CD4-positive, alpha-beta T cell treated with Interleukin-1 beta for 1 hour (primary cell): ENCODE results near the gene PRR7.
A peak's percentile ranks its signal among the peaks of the same experiment; 100 is the strongest.
"Not testable (repeated sequence)": the region's sequence is repeated elsewhere in the genome, so short reads cannot be mapped to it uniquely, and the experiment has no call there.

Experiments used
- DNase-seq, 2 donors: peaks; one replicate each; pipeline ENCODE4 v3.0.0-alpha.2; 2020 to 2022

PRR7 gene

DNA sequence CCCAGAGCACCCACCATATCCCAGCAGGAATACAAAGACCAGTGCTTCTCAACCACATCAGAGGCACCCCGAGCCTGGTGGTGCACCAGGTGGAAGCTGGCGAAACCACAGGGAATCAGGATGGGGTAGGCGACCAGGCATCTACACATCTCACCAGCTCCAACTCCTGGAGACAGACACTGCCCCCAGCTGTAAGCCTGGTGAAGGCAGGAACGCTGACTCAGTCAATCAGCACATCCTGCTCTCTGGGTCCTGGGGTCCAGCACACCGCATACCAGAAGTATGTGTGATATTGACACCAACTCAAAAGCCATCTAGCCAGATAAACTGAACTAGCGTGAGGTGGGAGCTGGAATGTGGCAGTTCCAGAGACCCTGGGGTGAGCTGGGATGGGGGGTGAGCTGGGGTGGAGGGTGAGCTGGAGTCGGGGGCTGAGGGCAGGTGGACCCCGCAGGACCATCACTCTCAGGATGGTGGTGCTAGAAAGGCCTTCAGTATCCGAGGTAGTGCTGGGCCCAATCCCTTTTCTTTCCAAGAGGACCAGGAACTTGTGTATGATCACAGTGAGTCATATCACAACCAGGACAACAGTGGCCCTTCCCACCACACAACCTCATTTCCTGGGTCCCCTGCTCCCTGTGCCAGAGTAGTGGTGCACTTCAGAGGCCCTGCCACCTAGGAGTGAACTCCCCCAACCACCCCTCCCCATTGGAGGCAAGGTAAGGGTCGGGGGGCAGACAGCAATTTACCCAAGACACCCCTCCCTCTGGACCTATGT is 24.3 kb downstream of the PRR7 start:
- no peak for DNase-seq

DNA sequence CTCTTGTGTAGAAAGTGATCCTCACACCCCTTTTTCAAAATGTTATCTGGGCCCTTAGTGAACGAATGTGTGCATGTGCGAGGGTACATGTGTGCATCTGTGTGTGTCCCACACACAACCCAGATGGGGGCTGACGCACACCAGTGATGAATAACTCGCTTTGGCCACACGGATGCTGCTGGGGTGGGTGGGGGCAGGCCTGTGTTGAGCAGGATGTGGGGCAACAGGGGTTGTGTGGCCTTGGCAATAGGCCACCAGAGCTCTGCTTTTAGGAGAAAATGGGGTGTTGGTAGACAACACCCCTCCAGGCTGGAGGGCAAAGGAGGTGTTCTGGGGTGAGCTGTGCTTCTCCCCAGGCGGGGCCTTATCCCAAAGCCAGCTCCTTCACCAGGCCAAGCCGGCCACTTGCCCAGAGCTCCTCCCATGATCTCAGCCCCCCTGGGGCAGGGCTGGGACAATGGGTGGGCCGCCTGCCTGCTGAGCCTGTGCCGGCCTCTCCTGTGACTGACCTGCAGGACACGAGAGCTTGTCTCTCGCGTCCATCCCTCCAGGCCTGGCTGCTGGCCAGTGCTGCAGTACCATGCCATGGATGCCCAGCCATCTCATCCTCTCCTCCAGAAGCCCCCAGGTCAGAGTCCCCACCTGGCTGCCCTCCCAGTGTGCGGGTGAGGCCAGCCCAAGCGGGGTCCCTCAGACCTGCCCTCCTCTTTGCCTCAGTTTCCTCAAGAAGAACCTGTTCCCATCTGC is 25.2 kb downstream of the PRR7 start:
- peak in 1 of 2 donors; percentile 43 for DNase-seq

DNA sequence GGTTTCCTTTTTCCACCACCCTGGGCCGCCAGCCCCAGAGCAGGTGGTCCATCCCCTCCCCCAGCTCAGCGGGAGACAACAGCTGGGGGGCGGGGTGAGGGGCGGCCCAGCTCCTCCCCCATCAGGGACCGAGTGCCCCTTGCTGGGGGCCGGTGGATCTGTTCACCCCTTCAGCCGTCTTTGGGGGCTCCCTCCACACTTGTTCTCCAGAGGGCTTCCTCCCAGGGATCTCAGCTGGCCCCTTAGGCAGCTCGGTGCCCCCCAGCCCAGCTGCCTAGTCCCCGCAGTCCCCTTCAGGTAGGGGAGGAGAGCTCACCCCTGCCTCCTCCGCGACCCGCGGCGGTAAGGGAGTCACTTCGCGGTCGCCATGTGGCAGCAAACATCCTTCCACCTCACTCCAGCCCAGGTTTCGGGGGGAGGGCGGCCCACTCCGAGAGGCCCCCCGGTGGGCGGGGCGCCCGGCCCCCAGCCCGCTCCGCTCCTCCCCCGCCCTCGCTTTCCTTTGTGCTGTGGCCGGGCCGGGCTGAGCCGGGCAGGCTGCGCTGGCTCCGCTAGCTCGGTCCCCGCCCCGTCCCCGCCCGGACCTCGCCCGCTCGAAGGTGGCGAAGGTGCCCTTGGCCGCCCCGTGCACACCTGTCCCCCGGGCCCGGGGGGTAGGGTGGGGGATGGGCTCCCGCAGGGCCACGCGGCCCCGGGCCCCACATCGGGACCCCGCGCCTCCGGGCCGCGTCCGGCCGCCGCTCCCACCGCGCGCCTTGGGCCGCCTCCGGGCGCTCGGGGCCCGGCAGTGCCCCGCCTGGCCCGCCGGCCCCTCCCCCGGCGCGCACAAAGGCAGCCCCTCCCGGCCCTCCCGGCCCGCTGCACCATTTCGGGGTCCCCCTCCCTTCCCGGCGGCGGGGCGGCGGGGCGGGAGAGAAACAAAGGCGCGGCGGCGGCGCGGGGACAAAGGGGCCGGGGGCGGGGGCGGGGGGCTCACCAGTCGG is 26.1 kb downstream of the PRR7 start:
- peak; percentile 64 to 67 for DNase-seq

DNA sequence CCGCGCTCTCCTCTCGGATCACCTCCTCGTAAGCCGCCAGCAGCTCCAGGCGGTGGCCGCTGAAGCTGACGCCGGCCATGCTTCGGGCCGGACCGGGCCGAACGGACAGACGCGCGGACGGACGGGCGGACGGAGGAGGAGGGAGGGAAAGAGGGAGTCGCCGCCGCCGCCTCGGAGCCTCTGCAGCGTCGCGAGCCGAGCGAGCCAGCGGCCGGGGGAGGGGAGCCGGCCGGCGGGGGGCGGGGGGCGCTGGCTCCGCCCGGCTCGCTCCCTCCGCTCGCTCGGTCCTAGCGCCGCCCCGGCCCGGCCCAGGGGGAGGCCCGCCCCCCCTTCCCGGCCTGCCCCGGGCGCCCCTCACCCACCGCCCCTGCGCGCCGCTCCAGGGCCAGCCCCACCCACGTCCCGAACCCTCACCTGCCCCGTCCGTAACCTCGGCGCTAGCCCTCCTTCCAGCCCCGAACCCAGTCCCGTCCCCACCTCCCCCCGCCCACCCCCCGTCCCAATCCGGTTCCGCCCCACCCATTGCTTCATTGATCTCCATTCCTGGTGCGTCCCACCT is 26.9 kb downstream of the PRR7 start, which contains the start of gene DBN1:
Gene DBN1 (minus strand): TSS at position 192 of the 559 bp plus-strand sequence. CDS start 113 bp downstream, at position 79.
- no peak for DNase-seq

- DNase-seq, result no peak
Observed at GRCh38 chr5:177474002-177474476, 27.4 kb downstream of the PRR7 start.

DNA sequence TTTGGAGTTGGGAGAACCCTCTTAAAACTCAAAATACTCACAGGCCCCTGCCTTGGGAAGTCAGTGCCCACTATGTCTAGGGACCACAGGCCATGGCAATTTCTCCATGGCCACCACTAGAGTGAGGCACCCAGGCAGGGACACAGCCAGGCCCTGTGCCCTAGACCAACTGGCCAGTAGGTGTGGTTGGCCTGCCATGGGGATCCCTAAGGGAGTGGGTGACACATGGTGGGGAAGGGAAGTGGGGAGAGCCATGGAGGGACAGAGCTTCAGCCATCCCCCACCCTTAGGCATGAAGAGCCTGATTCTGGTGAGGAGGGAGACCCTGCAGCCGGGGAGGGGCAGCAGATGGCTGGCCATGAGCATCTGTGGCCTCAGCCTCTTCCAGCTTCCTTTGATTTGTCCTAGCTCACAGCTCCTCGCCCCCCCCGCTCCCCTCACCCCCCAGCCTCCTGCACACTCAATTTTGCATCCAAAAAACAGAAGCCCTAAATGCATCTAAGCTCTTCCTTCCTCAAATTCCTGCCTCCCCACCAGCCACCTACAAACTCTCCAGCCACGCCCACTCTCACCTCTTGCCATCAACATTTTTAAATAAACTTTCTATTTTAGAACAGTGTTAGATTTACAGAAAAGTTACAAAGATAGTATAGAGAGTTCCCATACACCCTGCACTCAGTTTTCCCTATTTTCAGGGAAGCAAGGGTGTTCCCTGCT is 28.4 kb downstream of the PRR7 start:
- DNase-seq, result no peak

DNA sequence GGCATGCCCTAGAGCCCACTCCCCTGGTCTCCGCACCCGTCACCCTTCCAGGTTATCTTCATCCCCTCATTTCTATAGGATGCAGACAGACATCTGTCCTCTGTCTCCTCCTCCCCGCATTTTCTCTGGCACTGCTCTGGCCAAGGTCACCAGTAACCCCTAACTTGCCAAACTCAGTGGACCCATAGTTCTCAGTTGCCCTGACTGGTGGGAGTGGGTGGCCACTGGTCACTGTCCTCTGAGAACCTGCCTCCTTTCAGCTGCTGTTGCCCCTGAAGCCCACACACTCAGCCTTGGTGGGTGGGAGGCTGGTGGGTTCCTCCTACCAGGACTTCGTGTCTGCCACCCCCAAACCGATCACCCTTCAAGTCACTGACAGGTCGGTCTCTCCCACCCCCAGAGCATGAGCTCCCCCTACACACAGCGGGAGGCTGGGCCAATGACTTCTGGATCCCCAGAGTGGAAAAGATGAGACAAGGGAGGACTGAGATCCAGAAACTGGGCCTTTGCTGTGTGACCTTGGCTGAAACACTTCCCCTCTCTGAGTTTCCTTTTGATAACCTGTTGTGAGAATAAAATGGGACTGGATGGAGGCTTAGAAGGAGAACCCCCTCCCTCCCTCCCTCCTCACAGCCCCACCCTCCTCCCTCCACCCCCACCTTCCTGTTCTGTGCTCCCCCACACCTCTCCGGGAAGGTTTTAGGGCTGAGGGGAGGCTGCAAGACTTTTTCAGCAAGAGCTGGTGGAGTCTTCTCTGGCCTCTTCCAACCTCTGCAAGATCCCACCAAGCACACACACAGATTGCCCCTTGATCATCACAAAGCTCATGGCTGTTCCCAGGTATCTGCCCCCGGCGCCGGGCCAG is 29.2 kb downstream of the PRR7 start:
- no peak for DNase-seq

GRCh38 chr5:177476531-177477233 is 30.1 kb downstream of the PRR7 start:
- no peak for DNase-seq

DNA sequence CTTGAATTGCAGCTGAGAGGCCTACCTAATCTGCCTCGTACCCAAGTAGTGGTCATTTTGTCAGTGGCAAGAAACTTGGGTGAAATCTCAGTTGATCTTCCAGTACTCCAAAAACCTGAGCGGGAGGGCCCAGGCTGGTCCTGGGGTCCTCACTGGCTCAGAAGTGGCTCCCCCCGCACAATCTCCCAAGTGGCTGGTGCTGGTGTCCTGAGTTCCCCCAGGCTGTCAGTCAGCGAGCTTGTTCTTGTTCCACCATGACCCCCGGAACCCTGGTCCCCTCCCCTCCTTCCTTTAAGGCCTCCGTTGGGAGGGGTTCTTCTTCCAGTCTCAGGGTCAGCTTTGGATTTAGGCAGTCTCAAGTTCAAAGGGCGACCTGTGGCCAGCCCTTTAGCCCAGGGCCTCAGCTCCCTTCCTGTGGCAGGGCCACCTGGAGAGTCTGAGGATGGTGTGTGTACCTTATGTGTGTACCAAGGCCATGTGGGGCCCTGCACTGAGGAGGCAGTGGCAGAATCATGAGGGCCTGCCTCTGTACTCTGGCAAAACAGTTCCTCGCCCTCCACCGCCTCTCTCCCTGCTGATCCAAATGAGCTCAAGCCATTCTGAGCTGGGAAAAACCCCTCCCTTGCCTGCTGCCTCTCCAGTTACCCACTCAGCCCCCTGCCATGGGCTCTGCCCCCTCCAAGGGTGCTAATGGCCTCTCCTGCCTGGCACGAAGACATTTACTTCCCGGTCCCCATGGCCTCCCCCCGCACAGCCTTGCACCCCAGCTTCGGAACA is 31.3 kb downstream of the PRR7 start:
- DNase-seq, result no peak

DNA sequence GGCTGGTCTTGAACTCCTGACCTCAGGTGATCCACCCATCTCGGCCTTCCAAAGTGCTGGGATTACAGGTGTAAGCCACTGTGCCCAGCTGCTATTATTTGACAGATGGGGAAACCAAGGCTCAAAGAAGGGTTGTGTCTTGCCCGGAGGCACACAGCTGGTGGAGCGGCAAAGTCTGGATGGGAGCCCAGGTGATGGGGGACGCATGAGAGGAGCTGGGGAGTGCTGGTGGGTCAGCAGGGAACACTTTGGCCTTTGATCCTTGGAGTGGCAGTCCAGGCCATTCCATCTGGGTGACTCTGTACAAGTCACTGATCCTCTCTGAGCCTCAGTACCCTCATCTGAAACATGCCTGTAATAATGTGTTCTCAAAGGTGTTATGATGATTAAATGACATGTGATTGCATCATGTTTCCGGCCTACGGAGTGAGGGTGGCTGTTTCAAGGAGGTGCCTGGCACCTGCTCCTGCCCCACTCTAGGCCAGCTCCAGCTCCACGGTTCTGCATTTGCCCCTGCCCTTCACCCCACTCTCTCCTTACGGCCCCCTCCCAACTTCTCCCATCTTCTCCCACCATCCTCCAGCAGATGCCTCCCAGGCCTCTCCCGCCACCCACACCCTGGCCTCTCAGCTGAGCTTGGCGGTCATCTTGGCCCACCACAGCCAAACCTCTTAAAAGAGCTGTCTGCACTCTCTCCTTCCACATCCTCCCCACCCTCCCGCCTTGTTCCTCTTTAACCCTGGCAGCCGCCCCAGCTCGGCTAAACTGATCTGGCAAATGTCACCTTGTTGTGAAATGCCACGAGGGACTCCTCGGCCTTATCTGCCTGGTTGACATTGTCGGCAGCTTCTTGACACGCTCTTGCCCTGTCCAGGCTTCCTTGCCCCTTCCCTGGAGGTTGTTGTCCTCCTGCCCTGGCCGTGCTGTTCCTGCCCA is 32.4 kb downstream of the PRR7 start:
- DNase-seq, result peak in 1 of 2 donors; percentile 59

GRCh38 chr5:177479774-177480173 is 33.2 kb downstream of the PRR7 start:
- DNase-seq, result no peak

GRCh38 chr5:177482359-177482795 is 35.8 kb downstream of the PRR7 start:
- no peak for DNase-seq

GRCh38 chr5:177483042-177483441 is 36.4 kb downstream of the PRR7 start:
- DNase-seq, result no peak

DNA sequence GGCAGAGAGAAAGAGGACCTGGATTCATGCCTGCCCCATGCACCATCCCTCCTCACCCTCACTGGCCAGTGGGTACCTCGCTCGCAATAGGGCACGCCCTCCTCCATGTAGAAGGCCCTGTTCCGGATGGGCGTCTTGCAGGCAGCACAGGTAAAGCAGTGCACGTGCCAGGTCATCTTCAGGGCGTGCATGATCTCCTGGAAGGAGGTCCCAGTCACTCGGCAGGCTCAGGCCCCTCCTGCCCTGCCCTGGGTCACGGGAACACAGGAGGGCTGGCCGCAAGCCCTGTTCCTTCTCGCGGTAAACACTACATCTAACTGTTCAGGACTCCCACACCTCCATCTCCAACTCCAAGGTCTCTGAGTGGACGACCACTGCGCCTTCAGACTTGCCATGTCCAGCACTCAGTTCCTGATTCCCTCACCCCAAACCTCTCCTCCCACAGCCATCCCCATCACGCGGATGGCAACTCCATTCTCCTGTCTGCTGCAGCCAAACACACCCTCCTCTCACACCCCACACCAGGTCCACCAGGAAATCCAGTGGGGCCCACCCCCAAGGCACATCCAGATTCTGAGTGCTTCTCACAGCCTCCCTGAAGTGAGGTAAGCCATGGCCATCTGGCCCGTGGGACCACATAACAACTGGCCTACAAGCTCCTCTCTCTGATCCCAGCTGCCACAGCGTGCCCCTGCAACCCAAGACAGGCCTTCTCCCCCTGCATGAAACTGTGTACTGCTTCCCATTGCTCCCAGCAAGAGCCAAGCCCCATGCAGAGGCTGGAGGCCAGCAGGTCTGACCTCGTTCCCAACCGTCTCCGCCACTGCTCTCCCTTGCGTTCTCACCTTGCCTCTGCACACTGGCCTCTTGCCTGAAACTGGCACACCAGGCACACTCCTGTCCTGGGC is 37.6 kb downstream of the PRR7 start:
- DNase-seq, result no peak

GRCh38 chr5:177484902-177485549 is 38.4 kb downstream of the PRR7 start:
- no peak for DNase-seq

- DNase-seq, result not testable (repeated sequence)
Observed at GRCh38 chr5:177485753-177486152, 39.1 kb downstream of the PRR7 start.
